ENCODE data around the gene F13A1.
"Not testable (repeated sequence)": the region's sequence is repeated elsewhere in the genome, so short reads cannot be mapped to it uniquely, and the experiment has no call there.

The F13A1 gene

DNA sequence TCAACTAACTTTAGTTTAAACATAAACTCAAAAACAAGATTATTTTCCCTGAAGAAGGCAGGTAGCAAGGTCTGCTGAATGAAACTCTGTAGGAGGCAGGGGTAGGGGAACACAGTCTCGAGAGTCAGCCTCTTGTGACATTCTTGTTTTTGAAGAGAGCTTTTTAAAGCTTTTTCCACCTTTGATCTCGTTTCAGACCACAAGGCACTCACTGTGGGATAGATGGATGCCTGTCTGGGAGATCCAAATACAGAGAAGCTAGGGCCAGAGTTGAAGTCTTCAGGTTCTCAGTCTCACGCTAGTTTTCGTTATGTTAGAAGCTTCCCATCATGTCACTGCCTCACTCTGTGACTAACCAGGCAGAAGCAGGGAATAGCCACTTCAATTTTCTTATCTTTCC, 14.9 kb downstream of the F13A1 start:
- no peak overlapping the region for H3K4me3 ChIP-seq (ENCODE audit: low read depth, low read length)
- no peak for TF ChIP-seq CTCF (IDR thresholded peaks at IDR 0.05; ENCODE audit: insufficient read depth, low read depth, low read length, missing control alignments)
- DNase-seq (ENCODE audit: low read depth) = no peak

DNA sequence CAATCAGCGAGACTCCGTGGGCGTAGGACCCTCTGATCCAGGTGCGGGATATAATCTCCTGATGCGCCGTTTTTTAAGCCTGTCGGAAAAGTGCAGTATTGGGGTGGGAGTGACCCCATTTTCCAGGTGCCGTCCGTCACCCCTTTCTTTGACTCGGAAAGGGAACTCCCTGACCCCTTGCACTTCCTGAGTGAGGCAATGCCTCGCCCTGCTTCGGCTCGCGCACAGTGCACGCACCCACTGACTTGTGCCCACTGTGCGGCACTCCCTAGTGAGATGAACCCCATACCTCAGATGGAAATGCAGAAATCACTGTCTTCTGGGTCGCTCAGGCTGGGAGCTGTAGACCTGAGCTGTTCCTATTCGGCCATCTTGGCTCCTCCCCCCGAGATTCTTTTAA, 20.1 kb downstream of the F13A1 start:
- not testable (repeated sequence) for H3K4me3 ChIP-seq (ENCODE audit: low read depth, low read length); DNase-seq (ENCODE audit: low read depth)

DNA sequence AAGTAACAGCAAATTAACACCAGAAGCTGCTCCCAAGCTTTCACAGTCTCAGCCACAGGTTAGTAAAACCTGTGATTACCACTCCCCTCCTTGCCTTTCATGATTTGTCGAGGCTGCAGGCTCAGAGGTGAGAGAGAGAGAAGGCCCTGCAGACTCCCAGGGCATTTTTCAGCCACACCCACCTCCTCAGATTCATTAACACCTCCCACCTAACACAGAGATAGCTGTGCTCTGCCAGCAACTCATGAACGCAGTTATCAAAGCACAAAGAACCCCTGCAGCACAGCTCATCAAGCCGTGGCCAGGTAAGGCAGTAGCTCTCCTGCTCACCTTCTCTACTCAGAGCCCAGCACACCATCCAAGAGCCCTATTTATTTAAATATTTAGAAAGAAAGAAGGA, 27.1 kb downstream of the F13A1 start:
- TF ChIP-seq CTCF (IDR thresholded peaks at IDR 0.05; ENCODE audit: insufficient read depth, low read depth, low read length, missing control alignments) = no peak
- DNase-seq (ENCODE audit: low read depth) = no peak
- no peak overlapping the region for H3K4me3 ChIP-seq (ENCODE audit: low read depth, low read length)

- no peak overlapping the region for H3K4me3 ChIP-seq (ENCODE audit: low read depth, low read length)
- peak; percentile 51 for DNase-seq (ENCODE audit: low read depth)
- no peak for TF ChIP-seq CTCF (IDR thresholded peaks at IDR 0.05; ENCODE audit: insufficient read depth, low read depth, low read length, missing control alignments)
Observed at GRCh38 chr6:6287415-6287814, 33.0 kb downstream of the F13A1 start.

- H3K4me3 ChIP-seq (ENCODE audit: low read depth, low read length) = no peak overlapping the region
- no peak for DNase-seq (ENCODE audit: low read depth)
- no peak for TF ChIP-seq CTCF (IDR thresholded peaks at IDR 0.05; ENCODE audit: insufficient read depth, low read depth, low read length, missing control alignments)
Observed at GRCh38 chr6:6285679-6286078, 34.8 kb downstream of the F13A1 start.

DNA sequence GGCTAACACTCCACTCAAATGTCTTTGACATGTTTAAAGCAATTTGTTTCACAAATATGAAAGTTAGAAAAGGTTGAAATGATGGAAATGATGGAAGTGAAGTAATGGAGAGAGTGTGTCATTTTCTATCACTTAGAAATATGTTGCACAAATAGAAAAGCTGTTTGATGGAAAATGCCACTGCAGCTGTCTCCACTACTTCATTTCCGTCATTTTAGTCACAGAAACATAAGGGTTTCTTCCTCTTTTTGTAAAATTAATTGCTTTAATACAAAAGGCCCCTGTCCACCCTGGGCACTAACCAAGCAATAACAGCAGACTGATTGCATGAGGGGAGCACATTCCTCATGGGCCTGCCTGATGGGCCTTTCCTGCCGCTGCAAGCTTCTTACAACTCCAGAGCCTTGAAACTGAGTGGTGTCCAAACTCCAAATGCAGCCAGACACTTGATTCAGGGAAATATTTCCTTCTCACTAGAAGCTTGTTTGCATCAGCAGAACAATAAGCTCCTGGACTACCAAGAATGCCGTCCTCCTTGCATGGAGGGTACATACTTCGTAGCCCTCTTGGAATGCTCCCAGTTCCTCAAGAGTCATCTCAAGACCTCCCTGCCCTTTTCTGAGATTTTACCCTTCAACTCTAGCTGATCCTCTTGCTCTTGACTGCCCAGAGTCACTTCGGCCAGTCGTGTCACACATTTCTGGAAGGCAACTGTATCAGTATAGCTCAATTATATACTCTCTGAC, 36.1 kb downstream of the F13A1 start:
- TF ChIP-seq CTCF (IDR thresholded peaks at IDR 0.05; ENCODE audit: insufficient read depth, low read depth, low read length, missing control alignments) = no peak
- H3K4me3 ChIP-seq (ENCODE audit: low read depth, low read length) = no peak overlapping the region
- no peak for DNase-seq (ENCODE audit: low read depth)

DNA sequence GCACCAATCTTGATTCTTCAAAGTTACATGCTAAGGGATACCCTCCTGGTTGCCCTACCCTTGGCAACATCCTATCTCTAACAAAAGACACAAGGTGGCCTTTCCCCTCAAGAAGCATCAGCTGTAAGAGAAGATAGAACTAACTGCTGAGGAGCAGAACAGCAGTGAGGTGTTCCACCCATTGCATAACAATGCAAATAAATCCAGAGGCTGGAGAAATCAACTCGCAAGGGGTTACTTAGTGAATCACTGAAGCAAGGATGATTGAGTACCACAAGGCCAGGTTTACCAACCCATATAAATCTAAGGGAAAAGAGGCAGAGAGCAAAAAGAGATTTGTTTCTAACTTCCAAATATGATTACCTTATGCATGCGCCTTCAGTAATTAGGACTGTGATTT, 36.7 kb downstream of the F13A1 start:
- TF ChIP-seq CTCF (IDR thresholded peaks at IDR 0.05; ENCODE audit: insufficient read depth, low read depth, low read length, missing control alignments) = no peak
- DNase-seq (ENCODE audit: low read depth) = no peak
- H3K4me3 ChIP-seq (ENCODE audit: low read depth, low read length) = no peak overlapping the region

Measured in GM12865 (cell line).